GM12892 (cell line): ENCODE data around the gene APOH.

Experiments used
- DNase-seq: peaks from one replicate; pipeline ENCODE4 v3.0.0; 2011; ENCODE audit not compliant: insufficient read length
- FAIRE-seq: peaks from 2 replicates; lab custom pipeline; 2011; peaks lifted over from hg19 to GRCh38; lab: Jason Lieb, UNC
- POLR2A ChIP-seq: IDR thresholded peaks from 2 replicates; pipeline ENCODE4 v1.6.1; 2011; ENCODE audit warnings: low read depth, low read length, control low read depth
- POLR2AphosphoS5 ChIP-seq: IDR thresholded peaks from 2 replicates; pipeline ENCODE4 v1.6.1; 2011; ENCODE audit warnings: low read depth, low read length, control low read depth
- TAF1 ChIP-seq: IDR thresholded peaks from 2 replicates; pipeline ENCODE4 v1.6.1; 2011; ENCODE audit warnings: low read depth, mild to moderate bottlenecking, control low read depth, low read length, borderline replicate concordance

The APOH gene

GRCh38 chr17:66185862-66186261, 43.4 kb downstream of the APOH start:
- no peak for FAIRE-seq
- TF ChIP-seq POLR2AphosphoS5 (no peak), POLR2A (no peak), TAF1 (no peak)
- no peak for DNase-seq

GRCh38 chr17:66184392-66184791, 44.8 kb downstream of the APOH start:
- no peak for FAIRE-seq

GRCh38 chr17:66183529-66183928, 45.7 kb downstream of the APOH start:
- DNase-seq (no peak), FAIRE-seq (no peak)
- TF ChIP-seq POLR2AphosphoS5 = no peak
- no peak for TF ChIP-seq TAF1
- no peak for TF ChIP-seq POLR2A

More at GRCh38 chr17:66184392-66184791, 44.8 kb downstream of the APOH start:
- no peak for TF ChIP-seq POLR2AphosphoS5
- no peak for TF ChIP-seq TAF1
- no peak for TF ChIP-seq POLR2A
- DNase-seq = no peak

GRCh38 chr17:66178642-66179041, 50.6 kb downstream of the APOH start:
- FAIRE-seq (no peak), DNase-seq (no peak)
- TF ChIP-seq TAF1 = no peak
- TF ChIP-seq POLR2AphosphoS5 = no peak

GRCh38 chr17:66177048-66177447, 52.2 kb downstream of the APOH start:
- FAIRE-seq = no peak
- TF ChIP-seq TAF1 = no peak
- no peak for TF ChIP-seq POLR2AphosphoS5
- TF ChIP-seq POLR2A = no peak
- no peak for DNase-seq

GRCh38 chr17:66175892-66176291, 53.3 kb downstream of the APOH start:
- no peak for TF ChIP-seq POLR2A
- TF ChIP-seq POLR2AphosphoS5 = no peak
- no peak for TF ChIP-seq TAF1
- FAIRE-seq = no peak
- DNase-seq = no peak

- FAIRE-seq (no peak), DNase-seq (no peak)
- TF ChIP-seq POLR2AphosphoS5 (no peak), TAF1 (no peak), POLR2A (no peak)
Observed at GRCh38 chr17:66172691-66173223, 56.5 kb downstream of the APOH start.

GRCh38 chr17:66172144-66172543, 57.1 kb downstream of the APOH start:
- FAIRE-seq = no peak
- TF ChIP-seq POLR2AphosphoS5 (no peak), TAF1 (no peak), POLR2A (no peak)
- DNase-seq = no peak

GRCh38 chr17:66171692-66172091, 57.5 kb downstream of the APOH start:
- FAIRE-seq (no peak), DNase-seq (no peak)
- TF ChIP-seq POLR2A = no peak
- no peak for TF ChIP-seq TAF1
- TF ChIP-seq POLR2AphosphoS5 = no peak

GRCh38 chr17:66171172-66171571, 58.0 kb downstream of the APOH start:
- DNase-seq (no peak), FAIRE-seq (no peak)
- TF ChIP-seq POLR2AphosphoS5 (no peak), POLR2A (no peak), TAF1 (no peak)

- TF ChIP-seq TAF1 (no peak), POLR2AphosphoS5 (no peak), POLR2A (no peak)
- DNase-seq (no peak), FAIRE-seq (no peak)
Observed at GRCh38 chr17:66169839-66170238, 59.4 kb downstream of the APOH start.

GRCh38 chr17:66167189-66167815, 61.9 kb downstream of the APOH start:
- DNase-seq (no peak), FAIRE-seq (no peak)
- TF ChIP-seq TAF1 (no peak), POLR2AphosphoS5 (no peak), POLR2A (no peak)

GRCh38 chr17:66165537-66166123, 63.6 kb downstream of the APOH start:
- DNase-seq (peak; percentile 14), FAIRE-seq (peak; percentile 64)
- TF ChIP-seq TAF1 (no peak), POLR2AphosphoS5 (no peak), POLR2A (no peak)
